IMR-90 (cell line): ENCODE data around the gene APP. TPM values are rescaled to one million over a fixed set of nuclear protein-coding genes. Genes with fewer than 3 reads are reported as not detected.

Source experiments
- ATAC-seq: fragments of 200-7000 bp; cut with Tn5 transposase; 2 replicates; pipeline ENCODE4 v1.9.1; 2020; ENCODE audit warnings: low read depth, mild to moderate bottlenecking, moderate library complexity
- BruUV-seq: library from RNA; stranded (reverse); fragments of 400-500 nt; replicated peaks from 2 replicates; lab custom pipeline; 2021; lab: Mats Ljungman, UMichigan
- CTCF ChIA-PET: fragments of 300-600 bp; formaldehyde crosslinking; extraction: SDS; loops from one replicate; lab custom pipeline; 2021; ENCODE audit warnings: antibody characterized with exemption; lab: Yijun Ruan, JAX
- POLR2A ChIA-PET: fragments of 300-600 bp; sonication (Branson Sonifier 250); formaldehyde crosslinking; loops from one replicate; lab custom pipeline; 2022; ENCODE audit warnings: antibody characterized with exemption; ENCODE audit not compliant: unreplicated experiment; lab: Charles Lee
- DNase-seq: peaks from one replicate; pipeline ENCODE4 v3.0.0; 2013
- H2AFZ ChIP-seq: replicated peaks from 2 replicates; pipeline ENCODE3; 2013; ENCODE audit warnings: low read length, mild to moderate bottlenecking; ENCODE audit not compliant: poor library complexity
- H2AK5ac ChIP-seq: 2 replicates; pipeline ENCODE4 v1.6.1; 2013; ENCODE audit warnings: low read depth, low read length, inconsistent platforms
- H2AK9ac ChIP-seq: replicated peaks from 2 replicates; pipeline ENCODE3; 2013; ENCODE audit warnings: mild to moderate bottlenecking, low read depth, low read length, moderate library complexity; ENCODE audit not compliant: poor library complexity
- H2BK120ac ChIP-seq: 2 replicates; pipeline ENCODE4 v1.6.1; 2013; ENCODE audit warnings: low read depth, low read length, inconsistent platforms
- H2BK15ac ChIP-seq: 3 replicates; pipeline ENCODE4 v1.6.1; 2013; ENCODE audit warnings: low read depth, low read length, inconsistent platforms
- H2BK20ac ChIP-seq: 2 replicates; pipeline ENCODE4 v1.6.1; 2013; ENCODE audit warnings: low read depth, mild to moderate bottlenecking, inconsistent platforms, low read length, moderate library complexity
- H2BK5ac ChIP-seq: 2 replicates; pipeline ENCODE4 v1.6.1; 2013; ENCODE audit warnings: mild to moderate bottlenecking, low read depth, low read length, inconsistent platforms; ENCODE audit not compliant: poor library complexity, severe bottlenecking
- H3K14ac ChIP-seq: replicated peaks from 2 replicates; pipeline ENCODE4 v1.6.1; 2013; ENCODE audit warnings: low read depth, low read length, inconsistent platforms
- H3K18ac ChIP-seq: 2 replicates; pipeline ENCODE4 v1.6.1; 2013; ENCODE audit warnings: low read depth, low read length, control low read depth
- H3K23ac ChIP-seq: 2 replicates; pipeline ENCODE4 v1.6.1; 2013; ENCODE audit warnings: low read depth, low read length, inconsistent platforms
- H3K27ac ChIP-seq: 2 replicates; pipeline ENCODE4 v1.5.1; 2013; ENCODE audit warnings: mild to moderate bottlenecking, control low read depth, low read length; ENCODE audit not compliant: insufficient read depth
- H3K27me3 ChIP-seq: 2 replicates; pipeline ENCODE4 v1.6.1; 2013; ENCODE audit warnings: low read length; ENCODE audit not compliant: control insufficient read depth, insufficient read depth
- H3K36me3 ChIP-seq: 2 replicates; pipeline ENCODE4 v1.6.1; 2013; ENCODE audit warnings: low read length, mixed read lengths; ENCODE audit not compliant: control insufficient read depth, insufficient read depth
- H3K4ac ChIP-seq: 2 replicates; pipeline ENCODE4 v1.6.1; 2013; ENCODE audit warnings: low read depth, low read length, inconsistent platforms
- H3K4me1 ChIP-seq: 2 replicates; pipeline ENCODE4 v1.6.1; 2013; ENCODE audit warnings: low read length, mixed read lengths; ENCODE audit not compliant: control insufficient read depth, insufficient read depth
- H3K4me2 ChIP-seq: 2 replicates; pipeline ENCODE4 v1.6.1; 2013; ENCODE audit warnings: low read depth, mild to moderate bottlenecking, control low read depth, low read length, moderate library complexity
- H3K4me3 ChIP-seq: 2 replicates; pipeline ENCODE4 v1.5.1; 2013; ENCODE audit warnings: low read depth, mild to moderate bottlenecking, control low read depth, low read length, moderate library complexity; ENCODE audit not compliant: insufficient read depth
- H3K56ac ChIP-seq: 2 replicates; pipeline ENCODE4 v1.6.1; 2013; ENCODE audit warnings: low read length, inconsistent platforms; ENCODE audit not compliant: insufficient read depth; ENCODE audit errors: extremely low read depth
- H3K79me1 ChIP-seq, 2 experiments: 2 replicates each; pipeline ENCODE4 v1.6.1; 2013; ENCODE audit warnings: low read length in 2 of 2, inconsistent platforms in 1 of 2, low read depth in 1 of 2
- H3K9ac ChIP-seq: 2 replicates; pipeline ENCODE4 v1.6.1; 2013; ENCODE audit warnings: low read depth, low read length, control low read depth
- H3K9me1 ChIP-seq: 2 replicates; pipeline ENCODE4 v1.6.1; 2013; ENCODE audit warnings: low read length, inconsistent platforms; ENCODE audit not compliant: insufficient read depth
- H3K9me3 ChIP-seq: 2 replicates; pipeline ENCODE4 v1.6.1; 2013; ENCODE audit warnings: low read length; ENCODE audit not compliant: control insufficient read depth, insufficient read depth
- H4K20me1 ChIP-seq: 2 replicates; pipeline ENCODE4 v1.6.1; 2013; ENCODE audit warnings: low read length, inconsistent platforms; ENCODE audit not compliant: insufficient read depth
- H4K5ac ChIP-seq: 2 replicates; pipeline ENCODE4 v1.6.1; 2013; ENCODE audit warnings: mild to moderate bottlenecking, low read depth, low read length, control low read depth
- H4K8ac ChIP-seq, 2 experiments: 2 replicates each; pipeline ENCODE4 v1.6.1; 2013; ENCODE audit warnings: low read depth in 2 of 2, low read length in 2 of 2, control low read depth in 1 of 2, inconsistent platforms in 1 of 2
- H4K91ac ChIP-seq: 2 replicates; pipeline ENCODE4 v1.6.1; 2013; ENCODE audit warnings: low read depth, low read length, inconsistent platforms; ENCODE audit not compliant: insufficient read depth
- CHD1 ChIP-seq: IDR thresholded peaks from 2 replicates; pipeline ENCODE4 v1.6.1; 2012; ENCODE audit warnings: low read depth, low read length, improper control_type of control experiment
- MXI1 ChIP-seq: IDR thresholded peaks from 2 replicates; pipeline ENCODE4 v1.6.1; 2012; ENCODE audit warnings: low read depth, mild to moderate bottlenecking, low read length, moderate library complexity, borderline replicate concordance
- RAD21 ChIP-seq: IDR thresholded peaks from 2 replicates; pipeline ENCODE4 v1.6.1; 2012; ENCODE audit warnings: low read length, improper control_type of control experiment
- WGBS, 2 experiments: methylation state at CpG; one replicate each; pipeline versions ENCODE4 v1.1.5 to v1.1.7; 2013; ENCODE audit warnings: missing lambda C conversion rate in 2 of 2; ENCODE audit not compliant: insufficient read length in 1 of 2; ENCODE audit errors: extremely low coverage in 2 of 2; 5-methylcytosine and 5-hydroxymethylcytosine counted together
- dilution Hi-C: fragments of 300-500 bp; cut with HindIII; formaldehyde crosslinking; loops from one replicate; pipeline ENCODE4 v1.14.3; 2018; ENCODE audit warnings: low sequenced_read_pairs; ENCODE audit not compliant: unreplicated experiment
- in situ Hi-C: fragments of 300-500 bp; cut with MboI; formaldehyde crosslinking; loops from 3 replicates; pipeline ENCODE4 v1.14.3; 2019; ENCODE audit warnings: low sequenced_read_pairs, inconsistent platforms, mixed read lengths
- intact Hi-C: fragments of 100-400 bp; cut with micrococcal nuclease; formaldehyde crosslinking; loops from 2 replicates; pipeline ENCODE4 v1.10.0; 2022
- polyA plus RNA-seq, 3 experiments: library from polyadenylated mRNA; depleted of rRNA; stranded (reverse); fragments of >200 nt; gene quantifications; 2 replicates each; pipeline ENCODE4 v1.2.3, GENCODE V29; 2012; ENCODE audit warnings: low replicate concordance in 1 of 3
- total RNA-seq: library from RNA; depleted of rRNA; stranded (reverse); fragments of >200 nt; gene quantifications from 2 replicates; pipeline ENCODE4 v1.2.3, GENCODE V29; 2012

Gene APP
- total and polyA plus RNA-seq, 2 of the 4 experiments (the other 2 are of a cell fraction) = 191 to 530 TPM

- TF ChIP-seq MXI1 = no peak
Measured at GRCh38 chr21:25967181-25967900, 203.2 kb downstream of the APP start (continued).

DNA sequence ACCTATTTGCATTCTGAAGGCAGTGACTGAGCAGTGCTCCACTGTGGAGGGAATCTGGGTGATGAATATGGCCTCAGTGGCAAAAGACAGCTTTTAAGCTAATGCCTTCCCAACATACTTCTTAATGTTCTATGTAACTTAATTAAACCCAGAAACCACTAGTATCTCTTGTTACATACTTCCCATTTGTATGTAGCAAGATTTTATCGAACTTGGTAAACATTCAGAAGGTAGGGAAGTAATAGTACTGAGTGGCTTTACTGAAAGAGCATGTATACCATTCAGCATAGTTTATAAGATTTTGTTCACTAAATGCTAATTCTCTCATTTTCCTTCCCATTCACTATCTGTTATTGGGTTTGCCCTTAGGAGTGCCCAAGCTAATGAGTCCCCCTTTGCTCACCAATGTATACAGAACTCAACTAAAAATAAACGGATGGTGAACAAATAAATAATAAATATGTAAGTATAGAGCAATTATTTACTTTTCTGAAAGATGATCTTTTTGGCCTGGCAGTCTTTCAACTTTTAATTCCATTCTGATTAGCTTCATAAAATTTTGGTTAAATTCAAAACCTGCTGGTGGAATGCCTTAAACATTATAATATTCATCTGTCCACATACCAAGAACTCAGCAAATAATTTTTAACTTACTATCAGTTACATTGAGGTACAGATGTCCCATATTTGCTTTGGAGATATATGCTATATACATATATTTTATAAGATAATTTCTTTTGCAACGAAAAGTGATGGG is 204.4 kb downstream of the APP start:
- H3K4me2 ChIP-seq = no peak overlapping the region
- no peak overlapping the region for H3K27ac ChIP-seq
- no peak overlapping the region for H2AFZ ChIP-seq
- H3K18ac ChIP-seq = no peak overlapping the region
- no peak overlapping the region for H3K56ac ChIP-seq
- no peak overlapping the region for H3K4ac ChIP-seq
- H3K79me1 ChIP-seq = peaks cover 10 to 11% of the 10 kb centered on the region in 2 experiments; a peak in 3 of 4 replicates
- H3K9me1 ChIP-seq = no peaks in the 10 kb centered on the region
- no peaks in the 10 kb centered on the region for H3K9me3 ChIP-seq
- ChIA-PET POLR2A (no interaction called here), CTCF (no interaction called here)
- intact Hi-C loops = no loop called here
- no TSS peak for BruUV-seq
- H3K23ac ChIP-seq = no peak overlapping the region
- TF ChIP-seq RAD21 (no peak), CHD1 (no peak)
- no peak overlapping the region for H3K14ac ChIP-seq
- no peak overlapping the region for H4K5ac ChIP-seq
- H2BK15ac ChIP-seq = no peak overlapping the region
- DNase-seq = peak; percentile 37
- H2AK5ac ChIP-seq = no peak overlapping the region
- ATAC-seq = peak; percentile 59
- peaks cover 5% of the 10 kb centered on the region; the same call in 1 of the 2 replicates for H3K4me1 ChIP-seq
- in situ Hi-C loops = no loop called here
- H2BK120ac ChIP-seq = no peak overlapping the region
- no peak overlapping the region for H3K9ac ChIP-seq
- no peak overlapping the region for H3K4me3 ChIP-seq
- H3K36me3 ChIP-seq = peaks cover 6% of the 10 kb centered on the region; the same call in 1 of the 2 replicates
- H4K8ac ChIP-seq = no peak overlapping the region
- dilution Hi-C loops = no loop called here
- no peak overlapping the region for H2BK20ac ChIP-seq
- no peak overlapping the region for H2BK5ac ChIP-seq
- H2AK9ac ChIP-seq = no peak overlapping the region
- no peak overlapping the region for H4K91ac ChIP-seq
- WGBS, 2 experiments = no CpG with 5 or more reads among the region's 3 CpGs
- no peaks in the 10 kb centered on the region for H3K27me3 ChIP-seq
- no peaks in the 10 kb centered on the region for H4K20me1 ChIP-seq
